Liver (tissue), 3 donors: Measurements from ENCODE around the gene KRTAP4-4.
"Not testable (repeated sequence)": the region's sequence is repeated elsewhere in the genome, so short reads cannot be mapped to it uniquely, and the experiment has no call there.

Experiments
- ATF3 ChIP-seq: IDR thresholded peaks from 2 replicates; pipeline ENCODE4 v1.6.1; 2016; ENCODE audit warnings: antibody characterized with exemption
- CTCF ChIP-seq: fragments of 150-350 bp; IDR thresholded peaks from 2 replicates; pipeline ENCODE4 v1.5.1; 2017; ENCODE audit warnings: improper control_type of control experiment, low read depth, low read length; ENCODE audit not compliant: missing input control
- FOXA1 ChIP-seq: IDR thresholded peaks from 2 replicates; pipeline ENCODE4 v1.6.1; 2016; ENCODE audit warnings: antibody characterized with exemption
- GABPA ChIP-seq, 2 donors: IDR thresholded peaks in 1 of 2; conservative IDR thresholded peaks in 1 of 2; 2 replicates each; pipeline ENCODE4 v1.6.1; 2016; ENCODE audit warnings: antibody characterized with exemption in 2 of 2, mild to moderate bottlenecking in 1 of 2, moderate library complexity in 1 of 2
- JUND ChIP-seq, 2 donors: IDR thresholded peaks; 2 replicates each; pipeline ENCODE4 v1.6.1; 2016; ENCODE audit warnings: antibody characterized with exemption in 2 of 2
- MAX ChIP-seq: IDR thresholded peaks from 2 replicates; pipeline ENCODE4 v1.6.1; 2016; ENCODE audit warnings: antibody characterized with exemption
- NR2F2 ChIP-seq: IDR thresholded peaks from 2 replicates; pipeline ENCODE4 v1.6.1; 2016; ENCODE audit warnings: antibody characterized with exemption
- RAD21 ChIP-seq, 2 donors: IDR thresholded peaks; 2 replicates each; pipeline ENCODE4 v1.6.1; 2016; ENCODE audit warnings: antibody characterized with exemption in 2 of 2, mild to moderate bottlenecking in 2 of 2
- REST ChIP-seq: IDR thresholded peaks from 2 replicates; pipeline ENCODE4 v1.6.1; 2016; ENCODE audit warnings: antibody characterized with exemption, mild to moderate bottlenecking
- RXRA ChIP-seq, 2 donors: IDR thresholded peaks; 2 replicates each; pipeline ENCODE4 v1.6.1; 2017 to 2018; ENCODE audit warnings: antibody characterized with exemption in 2 of 2, mild to moderate bottlenecking in 1 of 2
- TAF1 ChIP-seq: conservative IDR thresholded peaks from 2 replicates; pipeline ENCODE4 v1.6.1; 2016; ENCODE audit warnings: antibody characterized with exemption, mild to moderate bottlenecking
- YY1 ChIP-seq: IDR thresholded peaks from 2 replicates; pipeline ENCODE4 v1.6.1; 2016; ENCODE audit warnings: antibody characterized with exemption, mild to moderate bottlenecking
- ZBTB33 ChIP-seq: IDR thresholded peaks from 2 replicates; pipeline ENCODE4 v1.6.1; 2016; ENCODE audit warnings: antibody characterized with exemption
- donor health status: healthy.
- donor health status: healthy.

GRCh38 chr17:41117846-41118386 is 42.6 kb downstream of the KRTAP4-4 start, which contains the start of gene KRTAP4-11:
- TF ChIP-seq CTCF; YY1; MAX; ZBTB33; RAD21 (IDR thresholded peaks at IDR 0.05); NR2F2; JUND (IDR thresholded peaks at IDR 0.05); ATF3; GABPA (IDR thresholded peaks at IDR 0.05 in 1 of 2, conservative IDR thresholded peaks at IDR 0.05 in 1 of 2); FOXA1; REST; RXRA (IDR thresholded peaks at IDR 0.05); TAF1: not testable (repeated sequence)
